G401 (cell line): ENCODE measurements around the gene PPFIBP2. TPM values are rescaled to one million over a fixed set of nuclear protein-coding genes. Genes with fewer than 3 reads are reported as not detected.

ENCODE experiments used
- DNase-seq: peaks from one replicate; pipeline ENCODE4 v3.0.0-alpha.2; 2015; ENCODE audit warnings: low spot score
- in situ Hi-C: cut with HindIII; loops from 2 replicates; pipeline ENCODE4 v1.10.0; 2016; ENCODE audit warnings: low sequenced_read_pairs, mixed read lengths
- total RNA-seq: library from RNA; depleted of rRNA; stranded (reverse); fragments of >200 nt; shearing (Covaris generic); gene quantifications from 2 replicates; pipeline ENCODE4 v1.2.3, GENCODE V29; 2014; rRNA removed

The PPFIBP2 gene
- 12.4 and 24.2 TPM in 2 replicates for total RNA-seq

DNA sequence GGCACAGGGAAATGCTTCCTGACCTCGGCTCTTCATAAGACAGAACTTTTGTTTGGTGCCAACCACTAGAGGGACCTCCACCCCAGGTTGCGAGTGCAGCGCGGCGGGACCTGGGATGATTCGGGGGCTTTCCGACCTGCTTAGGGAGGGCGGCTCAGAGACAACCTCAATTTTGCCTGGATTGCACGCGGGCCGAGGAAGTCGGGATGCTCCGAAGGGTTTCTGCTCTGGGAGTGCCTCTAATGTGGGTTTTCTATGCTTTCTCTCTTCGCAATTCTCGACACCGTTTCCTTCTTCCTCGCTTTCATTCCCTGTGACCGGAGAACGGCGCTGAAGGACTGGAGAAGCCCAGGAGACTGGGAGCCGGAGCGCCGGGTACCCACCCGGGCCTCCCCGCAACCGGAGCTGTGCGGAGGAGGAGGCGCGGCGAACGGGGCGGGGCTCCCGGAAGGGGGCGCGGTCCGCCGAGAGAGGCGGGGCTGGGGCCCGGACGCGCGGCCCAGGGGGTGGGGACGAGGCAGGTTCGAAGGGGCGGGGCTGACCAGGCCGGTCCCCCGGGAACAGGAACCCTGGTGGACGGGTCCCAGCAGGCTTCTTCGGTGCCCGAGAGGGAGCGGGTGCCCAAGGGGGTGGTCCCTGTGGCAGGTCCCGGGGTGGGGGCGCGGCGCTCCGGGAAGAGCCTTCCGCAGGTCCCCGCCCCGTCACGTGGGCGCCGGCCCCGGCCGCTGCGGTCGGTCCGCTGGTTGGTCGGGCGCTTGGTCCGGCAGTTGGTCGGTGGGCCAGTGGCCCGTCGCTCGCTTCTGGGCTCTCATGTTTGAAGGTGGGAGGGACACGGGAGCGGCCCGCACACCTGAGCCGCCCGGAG lies at the start of gene PPFIBP2:
Gene PPFIBP2 (plus strand): TSS at position 766 of the 865 bp plus-strand sequence. CDS start 35,477 bp downstream, outside the sequence.
- peak; percentile 77 for DNase-seq
- in situ Hi-C loops: no loop called here

GRCh38 chr11:7467652-7468051 lies 46.1 kb upstream of the PPFIBP2 start:
- no peak for DNase-seq
- in situ Hi-C loops: no loop called here

DNA sequence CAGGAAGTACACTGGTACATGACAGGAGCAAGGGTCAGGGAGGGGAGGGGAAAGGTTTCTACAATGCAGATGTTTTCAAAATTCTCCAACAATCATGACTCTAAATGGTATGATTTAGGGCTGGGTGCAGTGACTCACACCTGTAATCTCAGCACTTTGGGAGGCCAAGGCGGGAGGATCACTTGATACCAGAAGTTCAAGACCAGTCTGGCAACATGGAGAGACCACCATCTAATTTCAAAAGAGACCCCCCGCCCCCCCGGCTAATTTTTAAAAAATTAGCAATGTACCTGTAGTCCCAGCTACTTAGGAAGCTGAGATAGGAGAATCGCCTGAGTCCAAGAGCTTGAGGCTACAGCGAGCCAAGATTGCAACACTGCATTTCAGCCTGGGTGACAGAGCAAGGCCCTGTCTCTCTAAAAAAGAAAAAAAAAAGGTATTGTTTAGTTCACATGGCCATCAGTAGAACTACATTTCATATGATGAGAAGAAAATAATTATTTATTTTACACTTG lies 44.4 kb upstream of the PPFIBP2 start:
- no peak for DNase-seq

GRCh38 chr11:7471071-7471470 lies 42.7 kb upstream of the PPFIBP2 start:
- no peak for DNase-seq
- in situ Hi-C loops: no loop called here

More for the DNA sequence above, 44.4 kb upstream of the PPFIBP2 start:
- in situ Hi-C loops: no loop called here

DNA sequence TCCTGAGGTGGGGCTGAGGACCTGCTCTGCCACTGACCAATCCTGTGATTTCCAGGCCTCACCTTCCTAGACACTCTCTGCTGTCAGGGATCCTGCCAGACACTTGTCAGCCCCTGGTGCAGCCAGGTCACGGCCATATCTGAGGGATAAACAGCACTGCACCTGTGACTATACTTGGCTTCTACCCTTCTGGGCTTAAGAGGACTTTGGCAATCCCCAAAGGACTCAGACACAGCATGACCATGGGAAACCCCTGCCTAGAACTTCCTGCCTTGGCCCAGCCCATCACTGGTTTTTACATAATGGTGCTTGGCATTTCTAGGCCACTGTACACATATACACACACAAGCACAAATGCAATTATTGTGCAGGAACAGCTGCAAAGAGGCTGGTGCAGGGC lies 40.1 kb upstream of the PPFIBP2 start:
- in situ Hi-C loops: no loop called here
- DNase-seq: no peak

DNA sequence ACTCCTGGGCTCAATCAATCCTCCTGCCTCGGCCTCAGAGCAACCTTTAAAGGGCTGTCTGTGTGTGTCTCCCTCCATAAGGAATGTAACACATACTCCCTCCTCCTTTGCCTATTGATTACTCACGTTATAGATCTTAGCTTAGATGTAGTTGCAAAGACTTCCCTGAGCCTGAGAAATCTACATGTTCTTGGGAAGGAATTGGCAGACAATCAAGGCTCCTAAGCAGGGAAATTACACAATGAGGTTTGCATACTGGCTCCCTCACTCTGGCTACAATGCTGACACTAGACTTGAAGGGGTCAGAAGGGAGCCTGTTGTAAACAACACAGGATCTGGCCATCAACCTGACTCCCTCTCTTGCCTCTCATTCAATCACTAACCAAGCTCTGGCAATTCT lies 33.7 kb upstream of the PPFIBP2 start:
- DNase-seq: no peak
- in situ Hi-C loops: no loop called here

- in situ Hi-C loops: no loop called here
- no peak for DNase-seq
Measured at GRCh38 chr11:7484131-7484530, 29.7 kb upstream of the PPFIBP2 start.

DNA sequence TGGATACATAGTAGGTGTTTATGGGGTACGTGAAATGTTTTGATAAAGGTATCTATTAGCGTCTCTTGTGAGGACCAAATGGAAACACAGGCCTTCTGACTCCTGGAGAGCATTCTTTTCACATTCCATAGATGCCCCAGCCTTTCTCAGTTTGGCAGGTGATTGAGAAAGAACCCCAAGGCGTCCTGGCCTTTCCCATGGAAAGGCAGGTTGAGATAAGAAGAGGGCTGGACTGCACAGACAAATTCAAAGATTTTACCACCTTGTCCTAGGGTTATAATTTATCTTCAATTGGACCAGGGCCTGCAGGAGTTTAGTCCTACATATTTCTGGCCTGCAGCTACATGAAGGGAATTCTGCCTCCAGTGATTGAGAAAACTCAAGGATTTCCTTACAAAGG lies 29.2 kb upstream of the PPFIBP2 start:
- DNase-seq: peak; percentile 8
- in situ Hi-C loops: no loop called here

GRCh38 chr11:7485186-7486097 lies 28.4 kb upstream of the PPFIBP2 start, which contains the start of gene OLFML1:
Gene OLFML1 (plus strand): TSS chr11:7485506. CDS start chr11:7485876, 370 bp downstream.
- in situ Hi-C loops: no loop called here
- peak; percentile 39 for DNase-seq

- DNase-seq: no peak
- in situ Hi-C loops: no loop called here
Measured at GRCh38 chr11:7486098-7486780, 27.6 kb upstream of the PPFIBP2 start.

DNA sequence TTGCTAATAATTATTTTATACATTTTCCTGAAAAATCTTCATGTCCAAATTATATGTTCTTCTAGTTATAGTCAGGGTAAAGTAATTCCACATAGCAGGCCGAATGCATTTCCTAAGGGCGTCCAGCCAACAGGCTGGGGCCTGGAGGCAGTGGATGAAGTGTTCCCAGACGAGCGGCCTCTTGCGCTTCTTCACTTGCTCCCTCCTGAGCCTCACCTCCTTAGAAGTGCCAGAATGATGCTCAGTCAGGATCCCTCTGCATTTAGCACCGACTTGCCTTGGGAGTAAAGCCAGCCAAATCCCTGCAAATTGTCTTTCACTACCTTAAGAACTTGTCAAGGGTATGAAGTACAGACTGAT lies 27.0 kb upstream of the PPFIBP2 start:
- in situ Hi-C loops: no loop called here
- peak; percentile 12 for DNase-seq

- in situ Hi-C loops: no loop called here
- no peak for DNase-seq
Measured at GRCh38 chr11:7487360-7487759, 26.4 kb upstream of the PPFIBP2 start.

DNA sequence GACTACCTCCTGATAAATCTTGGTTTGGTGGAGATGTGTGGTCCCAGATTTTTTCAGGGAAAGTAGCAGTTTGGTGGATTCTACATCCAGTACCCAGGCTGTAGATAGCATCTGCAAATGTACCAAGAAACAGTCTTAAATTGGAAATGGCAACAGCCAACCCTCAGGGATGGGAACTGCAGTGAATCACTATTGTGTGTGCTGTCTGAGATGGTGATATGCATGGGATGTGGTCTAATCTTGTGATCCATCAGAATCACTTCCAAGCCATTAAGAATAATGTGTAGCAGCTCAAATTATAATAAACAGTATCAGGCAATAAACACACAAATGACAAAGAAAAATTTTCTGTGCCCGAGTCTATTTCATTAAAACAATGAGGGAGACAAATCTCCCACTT lies 25.1 kb upstream of the PPFIBP2 start:
- in situ Hi-C loops: no loop called here
- DNase-seq: no peak

GRCh38 chr11:7489376-7489775 lies 24.4 kb upstream of the PPFIBP2 start:
- in situ Hi-C loops: no loop called here
- no peak for DNase-seq

- no peak for DNase-seq
- in situ Hi-C loops: no loop called here
Measured at GRCh38 chr11:7490054-7490453, 23.7 kb upstream of the PPFIBP2 start.

- no peak for DNase-seq
Measured at GRCh38 chr11:7490535-7490934, 23.3 kb upstream of the PPFIBP2 start.

DNA sequence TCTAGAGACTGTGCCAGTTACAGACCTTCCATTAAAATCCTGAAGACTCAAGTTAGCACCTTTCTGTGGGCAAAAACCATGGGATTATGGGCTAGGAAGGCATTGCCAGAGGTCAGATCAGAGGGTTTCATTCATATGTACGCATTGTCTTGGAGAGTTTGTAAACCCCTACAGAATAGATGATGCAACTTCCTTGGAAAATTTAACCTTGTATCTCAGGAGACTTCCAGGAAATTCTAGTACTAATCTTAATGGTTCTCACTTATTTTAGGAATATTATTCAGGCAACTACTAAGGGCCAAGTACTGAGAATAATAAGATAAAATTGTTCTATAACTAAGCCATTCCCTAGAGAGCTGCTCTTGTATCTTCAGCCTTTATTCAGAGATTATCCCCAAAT lies 21.5 kb upstream of the PPFIBP2 start:
- in situ Hi-C loops: no loop called here
- no peak for DNase-seq

More at GRCh38 chr11:7490535-7490934, 23.3 kb upstream of the PPFIBP2 start:
- in situ Hi-C loops: no loop called here

DNA sequence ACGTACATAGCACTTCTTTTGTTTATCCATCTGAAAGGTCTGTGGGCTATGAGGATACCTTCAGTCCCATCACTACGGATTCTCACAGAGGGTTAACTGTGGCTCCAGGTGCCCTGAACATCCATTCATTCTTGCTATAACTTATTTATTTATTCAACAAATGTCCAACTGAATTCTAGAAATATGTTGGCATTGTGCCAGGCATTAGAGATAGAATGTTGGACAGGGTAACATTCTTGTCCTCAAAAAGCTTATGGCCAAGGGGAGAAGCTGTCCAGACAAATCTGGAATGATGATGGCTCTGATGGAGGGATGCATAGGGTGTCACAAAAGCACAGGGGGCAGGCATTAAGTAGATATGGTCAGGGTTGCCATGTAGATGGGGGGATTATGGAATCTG lies 20.1 kb upstream of the PPFIBP2 start:
- no peak for DNase-seq
- in situ Hi-C loops: no loop called here

- no peak for DNase-seq
- in situ Hi-C loops: no loop called here
Measured at GRCh38 chr11:7494086-7494745, 19.6 kb upstream of the PPFIBP2 start.
